Prostate gland (tissue), 2 donors: ENCODE results near the gene NQO1.

Experiments
- CTCF ChIP-seq, 4 experiments: fragments of 200-600 bp in 2 of 4; fragments of 450-650 bp in 2 of 4; sonication (generic) in 2 of 4; IDR thresholded peaks; 1 replicate in 3 of 4; 2 replicates in 1 of 4; pipeline ENCODE4 v1.5.1; 2016 to 2019; ENCODE audit warnings: antibody characterized with exemption in 4 of 4, mild to moderate bottlenecking in 2 of 4, moderate library complexity in 2 of 4
- POLR2A ChIP-seq: fragments of 450-650 bp; IDR thresholded peaks from one replicate; pipeline ENCODE4 v1.6.1; 2016; ENCODE audit warnings: antibody characterized with exemption, mild to moderate bottlenecking
- POLR2AphosphoS5 ChIP-seq: sonication (generic); formaldehyde crosslinking; IDR thresholded peaks from one replicate; pipeline ENCODE4 v1.6.1; 2017; ENCODE audit warnings: antibody characterized with exemption

DNA sequence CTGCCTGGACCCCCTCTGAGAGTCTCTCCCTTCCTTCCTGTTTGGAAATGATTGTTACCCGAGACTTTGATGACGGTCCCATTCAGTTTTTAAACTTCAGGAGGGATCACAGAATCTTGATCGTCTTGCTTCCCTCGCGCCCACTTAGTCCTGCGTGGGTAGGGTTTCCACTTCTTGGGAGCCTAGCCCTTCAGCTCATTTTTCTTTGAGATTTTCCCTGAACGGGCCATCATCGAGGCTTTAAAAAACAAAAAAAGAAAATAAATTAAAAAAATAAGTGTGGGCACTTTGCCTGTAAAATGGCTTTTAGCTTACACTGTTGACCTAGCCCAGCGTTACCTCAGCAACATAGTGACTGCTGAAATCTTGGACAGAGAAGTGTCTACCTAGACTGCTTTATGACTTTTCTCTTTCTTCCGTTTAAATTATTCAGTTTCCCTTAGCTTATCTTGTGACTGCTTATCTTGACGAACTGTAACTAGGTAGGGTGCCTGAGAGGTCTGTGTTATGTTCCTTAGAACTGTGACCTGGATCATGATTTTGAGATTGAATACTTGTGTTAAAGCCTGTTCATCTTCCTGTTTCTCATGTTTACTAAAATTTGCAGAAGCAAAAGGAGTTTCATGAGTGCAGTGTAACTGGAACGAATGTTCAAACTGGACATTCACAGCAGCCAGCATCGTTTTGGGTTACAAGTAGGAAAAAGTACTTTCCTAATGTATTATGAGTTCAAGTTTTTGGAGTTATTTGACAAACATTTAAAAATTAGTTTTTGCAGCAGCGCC, 36.6 kb upstream of the NQO1 start:
- TF ChIP-seq POLR2AphosphoS5 (no peak), CTCF (IDR thresholded peaks at IDR 0.05) (no peak), POLR2A (no peak)
